GM10266 (cell line): ENCODE data around the gene TXNDC5.

Source experiments
- DNase-seq: peaks from one replicate; pipeline ENCODE4 v3.0.0; 2012; ENCODE audit errors: extremely low spot score
- CTCF ChIP-seq: IDR thresholded peaks from 2 replicates; pipeline ENCODE4 v1.5.1; 2012; ENCODE audit warnings: mild to moderate bottlenecking, low read depth; ENCODE audit not compliant: control insufficient read depth, insufficient read depth; ENCODE audit errors: missing control alignments

TXNDC5 gene

GRCh38 chr6:7859591-7859990 is 51.0 kb downstream of the TXNDC5 start:
- DNase-seq = no peak
- no peak for TF ChIP-seq CTCF

GRCh38 chr6:7851780-7852179 is 58.8 kb downstream of the TXNDC5 start:
- no peak for DNase-seq
- TF ChIP-seq CTCF = no peak

- no peak for DNase-seq
- TF ChIP-seq CTCF = no peak
Observed at GRCh38 chr6:7848229-7848628, 62.4 kb downstream of the TXNDC5 start.

GRCh38 chr6:7846966-7847818 is 63.4 kb downstream of the TXNDC5 start:
- no peak for TF ChIP-seq CTCF
- no peak for DNase-seq

- DNase-seq = no peak
- no peak for TF ChIP-seq CTCF
Observed at GRCh38 chr6:7841781-7842468, 68.7 kb downstream of the TXNDC5 start.

GRCh38 chr6:7836371-7837026 is 74.1 kb downstream of the TXNDC5 start:
- DNase-seq = no peak

More at GRCh38 chr6:7836371-7837026, 74.1 kb downstream of the TXNDC5 start:
- no peak for TF ChIP-seq CTCF
